Muscle of leg (tissue), 11 donors: ENCODE results near the gene ATP2B2. TPM values are rescaled to one million over a fixed set of nuclear protein-coding genes. Genes with fewer than 3 reads are reported as not detected.
"Not testable (repeated sequence)": the region's sequence is repeated elsewhere in the genome, so short reads cannot be mapped to it uniquely, and the experiment has no call there.

Experiments
- DNase-seq: peaks from one replicate; pipeline ENCODE4 v3.0.0; 2013
- H3K27ac ChIP-seq: one replicate; pipeline ENCODE4 v1.5.1; 2013; ENCODE audit warnings: mild to moderate bottlenecking, low read length, control low read depth
- H3K27me3 ChIP-seq: one replicate; pipeline ENCODE4 v1.6.1; 2013; ENCODE audit warnings: low read length; ENCODE audit not compliant: control insufficient read depth, insufficient read depth
- H3K36me3 ChIP-seq: one replicate; pipeline ENCODE4 v1.6.1; 2013; ENCODE audit warnings: low read length; ENCODE audit not compliant: control insufficient read depth, insufficient read depth
- H3K4me1 ChIP-seq: one replicate; pipeline ENCODE4 v1.6.1; 2013; ENCODE audit warnings: low read length; ENCODE audit not compliant: control insufficient read depth, insufficient read depth
- H3K4me3 ChIP-seq: one replicate; pipeline ENCODE4 v1.5.1; 2013; ENCODE audit warnings: low read length, control low read depth
- H3K9me3 ChIP-seq: replicated peaks from 2 replicates; pipeline ENCODE4 v1.6.1; 2013; ENCODE audit warnings: low read depth, low read length; ENCODE audit not compliant: control insufficient read depth
- WGBS: methylation state at CpG from one replicate; pipeline ENCODE4 v1.1.5; 2013; ENCODE audit warnings: missing lambda C conversion rate; ENCODE audit not compliant: insufficient coverage; 5-methylcytosine and 5-hydroxymethylcytosine counted together
- polyA plus RNA-seq, 8 donors: library from polyadenylated mRNA; unstranded; fragments of 120-200 nt; gene quantifications; one replicate each; pipeline versions ENCODE4 v1.2.1 to v1.2.3, GENCODE V29; 2013; ENCODE audit warnings: inconsistent platforms in 1 of 8, low replicate concordance in 1 of 8; ENCODE audit not compliant: insufficient read length in 8 of 8, insufficient read depth in 1 of 8
- total RNA-seq: library from RNA; stranded (reverse); fragments of 120-200 nt; gene quantifications from one replicate; pipeline ENCODE4 v1.2.4, GENCODE V29; 2013

The ATP2B2 gene
- total and polyA plus RNA-seq, 9 donors = 0.39 to 6.9 (median 3.6) TPM

GRCh38 chr3:10387881-10388609 is 117.3 kb downstream of the ATP2B2 start:
- no peaks in the 10 kb centered on the region for H3K27me3 ChIP-seq
- H3K27ac ChIP-seq = no peak overlapping the region
- no peaks in the 10 kb centered on the region for H3K4me1 ChIP-seq
- no peak for DNase-seq
- H3K4me3 ChIP-seq = no peak overlapping the region
- H3K36me3 ChIP-seq = no peaks in the 10 kb centered on the region
- whole genome bisulfite sequencing = 63% methylated on average over 3 of the region's 6 CpGs
- H3K9me3 ChIP-seq = peaks cover 40% of the 10 kb centered on the region

- Histone ChIP-seq H3K4me1 (no peaks in the 10 kb centered on the region), H3K9me3 (peaks cover 40% of the 10 kb centered on the region), H3K27me3 (peaks cover 3% of the 10 kb centered on the region), H3K4me3 (no peak overlapping the region), H3K27ac (no peak overlapping the region), H3K36me3 (no peaks in the 10 kb centered on the region)
- 80% methylated on average over 1 of the region's 1 CpG for WGBS
- no peak for DNase-seq
Observed at GRCh38 chr3:10386121-10386520, 119.3 kb downstream of the ATP2B2 start.

- H3K9me3 ChIP-seq = peaks cover 38% of the 10 kb centered on the region
- H3K4me1 ChIP-seq = no peaks in the 10 kb centered on the region
- DNase-seq = no peak
- H3K27ac ChIP-seq = no peak overlapping the region
- peaks cover 3% of the 10 kb centered on the region for H3K27me3 ChIP-seq
- 82% methylated on average over 22 of the region's 23 CpGs for WGBS
- no peak overlapping the region for H3K4me3 ChIP-seq
- no peaks in the 10 kb centered on the region for H3K36me3 ChIP-seq
Observed at GRCh38 chr3:10384541-10385360, 120.6 kb downstream of the ATP2B2 start.

GRCh38 chr3:10383850-10384248 is 121.5 kb downstream of the ATP2B2 start:
- H3K36me3 ChIP-seq = no peaks in the 10 kb centered on the region
- WGBS = 92% methylated on average over 4 of the region's 4 CpGs
- H3K4me1 ChIP-seq = no peaks in the 10 kb centered on the region
- no peak overlapping the region for H3K4me3 ChIP-seq
- H3K9me3 ChIP-seq = peaks cover 30% of the 10 kb centered on the region
- peaks cover 3% of the 10 kb centered on the region for H3K27me3 ChIP-seq
- no peak for DNase-seq
- no peak overlapping the region for H3K27ac ChIP-seq

GRCh38 chr3:10382892-10383849 is 122.2 kb downstream of the ATP2B2 start:
- Histone ChIP-seq H3K9me3 (peaks cover 24% of the 10 kb centered on the region), H3K27ac (no peak overlapping the region), H3K4me1 (no peaks in the 10 kb centered on the region), H3K36me3 (no peaks in the 10 kb centered on the region), H3K27me3 (peaks cover 3% of the 10 kb centered on the region), H3K4me3 (no peak overlapping the region)
- WGBS = 64% methylated on average over 2 of the region's 4 CpGs
- DNase-seq = no peak

- not testable (repeated sequence) for H3K36me3 ChIP-seq, H3K27me3 ChIP-seq, DNase-seq, H3K27ac ChIP-seq, H3K4me1 ChIP-seq, H3K4me3 ChIP-seq
- WGBS = no CpG with 5 or more reads among the region's 3 CpGs
- H3K9me3 ChIP-seq = peaks cover 17% of the 10 kb centered on the region
Observed at GRCh38 chr3:10382445-10382844, 122.9 kb downstream of the ATP2B2 start.

GRCh38 chr3:10381336-10381735 is 124.0 kb downstream of the ATP2B2 start:
- Histone ChIP-seq H3K36me3 (no peaks in the 10 kb centered on the region), H3K27ac (no peak overlapping the region), H3K9me3 (peaks cover 6% of the 10 kb centered on the region), H3K27me3 (peaks cover 3% of the 10 kb centered on the region), H3K4me3 (no peak overlapping the region), H3K4me1 (peaks cover 5% of the 10 kb centered on the region)
- no peak for DNase-seq
- 57% methylated on average over 2 of the region's 4 CpGs for WGBS

GRCh38 chr3:10380906-10381305 is 124.5 kb downstream of the ATP2B2 start:
- Histone ChIP-seq H3K27me3 (peaks cover 3% of the 10 kb centered on the region), H3K9me3 (peaks cover 2% of the 10 kb centered on the region), H3K27ac (no peak overlapping the region), H3K36me3 (no peaks in the 10 kb centered on the region), H3K4me3 (no peak overlapping the region), H3K4me1 (peaks cover 5% of the 10 kb centered on the region)
- no peak for DNase-seq
- WGBS = 60% methylated on average over 1 of the region's 3 CpGs

GRCh38 chr3:10379961-10380360 is 125.4 kb downstream of the ATP2B2 start:
- H3K36me3 ChIP-seq = no peaks in the 10 kb centered on the region
- H3K27ac ChIP-seq = no peak overlapping the region
- no peak for DNase-seq
- peaks cover 3% of the 10 kb centered on the region for H3K27me3 ChIP-seq
- WGBS = 78% methylated on average over 4 of the region's 7 CpGs
- H3K4me1 ChIP-seq = peaks cover 5% of the 10 kb centered on the region
- H3K9me3 ChIP-seq = no peaks in the 10 kb centered on the region
- H3K4me3 ChIP-seq = no peak overlapping the region
